ENCODE results near the gene RTN4R.

- no peak for TF ChIP-seq CTCF (IDR thresholded peaks at IDR 0.05)
- TF ChIP-seq REST (IDR thresholded peaks at IDR 0.05; ENCODE audit: insufficient read depth in 1 of 2, low read depth in 2 of 2, low read length in 1 of 2): no peak
Observed at GRCh38 chr22:20242393-20243175, 25.5 kb downstream of the RTN4R start.

Data from Panc1 (cell line).